Fibroblast of the aortic adventitia (primary cell): ENCODE results near the gene FAM120A. TPM values are rescaled to one million over a fixed set of nuclear protein-coding genes. Genes with fewer than 3 reads are reported as not detected.

ENCODE experiments used
- DNase-seq: peaks from one replicate; pipeline ENCODE4 v3.0.0-alpha.2; 2010; ENCODE audit warnings: low read depth
- H3K4me3 ChIP-seq: 2 replicates; pipeline ENCODE4 v1.5.1; 2011; ENCODE audit warnings: low read depth, mild to moderate bottlenecking, control low read depth, low read length, moderate library complexity
- CTCF ChIP-seq: IDR thresholded peaks from 2 replicates; pipeline ENCODE4 v1.5.1; 2011; ENCODE audit warnings: mild to moderate bottlenecking, low read length, control low read depth, inconsistent platforms; ENCODE audit not compliant: insufficient read depth
- total RNA-seq: library from RNA; depleted of rRNA; stranded (reverse); fragments of >200 nt; gene quantifications from 2 replicates; pipeline ENCODE4 v1.2.3, GENCODE V29; 2012; ENCODE audit warnings: low replicate concordance

The FAM120A gene
- total RNA-seq, result 55.7 and 116 TPM in 2 replicates

DNA sequence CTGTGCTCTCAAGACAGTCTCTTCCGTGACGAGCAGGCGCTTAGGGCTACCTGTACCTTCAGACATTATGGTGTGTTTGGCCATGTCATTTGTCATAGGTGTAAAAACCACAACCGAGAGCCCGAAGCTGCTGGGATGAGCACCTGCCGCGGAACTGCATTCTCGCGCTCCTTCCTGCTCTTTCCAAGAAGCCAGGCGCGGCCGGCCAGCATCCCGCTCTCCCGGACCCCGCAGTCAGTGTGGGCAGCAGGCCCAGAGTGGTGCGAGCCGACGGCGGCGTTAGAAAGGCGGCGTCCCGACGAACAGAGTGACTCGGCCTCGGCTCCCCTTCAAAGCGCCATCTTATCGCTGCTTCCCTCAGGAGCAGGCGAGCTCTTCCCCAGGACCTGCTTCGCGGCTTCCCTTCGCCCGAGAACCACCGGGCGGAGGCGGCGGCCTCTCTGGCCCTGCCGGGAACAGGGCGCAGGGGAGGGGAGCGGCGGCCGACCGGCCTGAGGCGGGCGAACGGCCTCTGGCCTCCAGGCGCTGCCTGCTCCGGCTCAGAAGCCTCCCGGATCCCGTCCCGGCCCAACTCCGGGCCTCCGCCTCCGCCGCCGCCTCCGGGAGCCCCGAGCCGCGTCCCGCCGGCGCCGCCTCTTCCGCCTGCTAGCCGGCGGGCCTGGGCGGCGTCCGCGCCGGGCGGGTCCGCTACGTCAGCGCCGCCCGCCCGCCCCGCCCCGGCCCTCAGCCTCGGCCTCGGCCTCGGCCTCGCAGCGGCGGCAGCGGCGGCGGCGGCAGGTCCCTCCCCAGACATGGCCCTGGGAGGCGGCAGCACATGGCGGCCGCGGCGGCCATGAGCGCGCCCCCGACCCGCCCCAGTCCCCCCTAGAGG is at the start of gene FAM120A:
Gene FAM120A (plus strand): TSS at position 741 of the 871 bp plus-strand sequence. CDS start 231 bp downstream, outside the sequence.
- no peak for TF ChIP-seq CTCF
- peak; percentile 58 for DNase-seq
- H3K4me3 ChIP-seq, result peak within 1 kb of the TSS; percentile 85

DNA sequence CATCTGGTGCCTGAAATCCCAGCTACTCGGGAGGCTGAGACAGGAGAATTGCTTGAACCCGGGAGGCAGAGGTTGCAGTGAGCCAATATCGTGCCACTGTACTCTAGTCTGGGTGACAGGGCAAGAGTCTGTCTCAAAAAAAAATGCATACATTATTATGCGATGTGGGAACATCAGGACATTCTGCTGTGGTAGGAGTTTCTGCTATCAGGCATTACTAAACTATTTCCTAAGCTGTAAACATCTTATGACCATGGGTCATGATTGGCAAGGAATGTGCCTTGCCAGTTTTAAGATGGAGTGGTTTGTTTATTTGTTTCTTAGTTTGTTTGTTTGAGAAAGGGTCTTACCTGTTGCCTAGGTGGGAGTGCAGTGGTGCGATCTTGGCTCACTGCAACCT is 45.1 kb upstream of the FAM120A start:
- H3K4me3 ChIP-seq, result no peak overlapping the region

GRCh38 chr9:93413530-93413929 is 38.0 kb upstream of the FAM120A start:
- DNase-seq, result no peak
- no peak overlapping the region for H3K4me3 ChIP-seq
- TF ChIP-seq CTCF, result no peak

More for the DNA sequence above, 45.1 kb upstream of the FAM120A start:
- TF ChIP-seq CTCF, result no peak
- DNase-seq, result no peak

- no peak for DNase-seq
- H3K4me3 ChIP-seq, result no peak overlapping the region
- no peak for TF ChIP-seq CTCF
Observed at GRCh38 chr9:93415176-93415690, 36.3 kb upstream of the FAM120A start.

GRCh38 chr9:93416530-93417235 is 34.8 kb upstream of the FAM120A start:
- DNase-seq, result no peak
- TF ChIP-seq CTCF, result no peak
- no peak overlapping the region for H3K4me3 ChIP-seq

DNA sequence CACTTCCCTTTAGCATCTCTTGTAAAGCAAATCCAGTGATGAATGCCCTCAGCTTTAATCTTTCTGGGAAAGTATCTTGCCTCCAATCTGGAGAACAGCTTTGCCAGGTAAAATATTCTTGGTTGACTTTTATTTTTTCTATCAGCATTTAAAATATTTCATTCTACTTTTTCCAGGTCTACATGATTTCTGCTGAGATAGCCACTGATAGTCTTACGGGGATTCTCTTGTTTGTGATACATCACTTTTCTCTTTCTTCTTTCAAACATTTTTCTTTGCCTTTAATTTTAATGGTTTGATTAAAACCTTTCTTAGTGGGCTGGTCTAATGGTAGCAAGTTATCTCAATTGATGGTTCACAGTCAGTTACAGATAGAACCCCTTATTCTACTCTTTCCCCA is 33.9 kb upstream of the FAM120A start:
- DNase-seq, result no peak
- no peak overlapping the region for H3K4me3 ChIP-seq
- TF ChIP-seq CTCF, result no peak
